COLO668 (cell line): ENCODE data around the gene MUC16.

Experiments
- DNase-seq: peaks from one replicate; lab custom pipeline; 2025; ENCODE audit not compliant: unreplicated experiment; lab: John Stamatoyannopoulos, UW

MUC16 gene

DNA sequence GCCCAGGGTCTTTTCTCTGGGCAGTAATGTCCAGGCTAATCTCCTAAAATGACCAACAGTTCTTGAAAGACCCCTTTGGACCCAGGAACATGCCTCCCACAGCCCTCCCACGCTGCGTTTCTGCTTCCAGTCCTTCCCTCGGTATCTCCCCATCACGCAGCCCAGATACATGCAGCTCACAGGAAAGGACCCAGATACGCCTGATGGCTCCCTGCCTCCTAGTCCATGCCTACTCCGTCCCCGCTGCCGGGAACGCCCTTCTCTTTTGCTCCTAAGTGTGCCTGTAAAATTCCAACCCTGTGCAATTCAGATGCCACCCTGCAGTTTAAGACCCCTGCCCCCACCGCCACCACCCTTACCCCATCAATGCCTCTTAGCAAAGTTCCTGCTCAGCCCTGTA is 778 bp downstream of the MUC16 start:
- DNase-seq: no peak

DNA sequence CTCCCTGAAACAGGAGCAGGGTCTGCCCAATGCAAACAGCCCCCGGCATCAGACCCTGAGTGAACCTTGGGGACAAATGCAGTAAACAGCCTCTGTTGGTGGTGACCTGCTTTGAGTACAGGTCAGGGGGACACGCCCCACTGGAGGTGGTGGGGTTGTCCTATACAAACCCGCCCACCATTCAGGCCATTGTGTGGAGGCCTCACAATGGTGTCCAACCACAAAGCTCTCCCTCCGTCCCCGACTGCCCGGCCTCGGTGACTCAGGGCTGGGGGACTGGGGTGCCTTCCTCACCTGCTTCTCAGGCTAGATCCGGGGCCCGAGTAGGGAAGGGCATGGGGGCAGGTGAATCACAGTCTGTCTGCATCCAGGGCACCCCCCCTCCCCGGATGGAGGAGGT is 1.5 kb downstream of the MUC16 start:
- DNase-seq: no peak

DNA sequence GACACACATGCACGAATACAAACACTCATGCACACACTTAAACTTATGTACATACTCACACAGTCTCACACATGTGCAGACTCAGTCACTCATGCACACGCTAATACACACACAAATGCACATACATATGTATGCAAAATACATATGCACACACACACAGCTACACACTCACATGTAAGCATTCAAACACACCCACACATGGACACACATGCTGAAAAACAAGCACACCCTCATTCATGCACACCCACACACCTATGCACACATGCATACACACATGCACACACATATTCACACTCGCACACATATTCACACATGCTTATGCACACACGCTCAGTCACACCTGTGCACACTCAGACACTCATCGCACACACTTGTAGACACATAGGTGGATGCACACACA is 9.3 kb downstream of the MUC16 start:
- DNase-seq: no peak

DNA sequence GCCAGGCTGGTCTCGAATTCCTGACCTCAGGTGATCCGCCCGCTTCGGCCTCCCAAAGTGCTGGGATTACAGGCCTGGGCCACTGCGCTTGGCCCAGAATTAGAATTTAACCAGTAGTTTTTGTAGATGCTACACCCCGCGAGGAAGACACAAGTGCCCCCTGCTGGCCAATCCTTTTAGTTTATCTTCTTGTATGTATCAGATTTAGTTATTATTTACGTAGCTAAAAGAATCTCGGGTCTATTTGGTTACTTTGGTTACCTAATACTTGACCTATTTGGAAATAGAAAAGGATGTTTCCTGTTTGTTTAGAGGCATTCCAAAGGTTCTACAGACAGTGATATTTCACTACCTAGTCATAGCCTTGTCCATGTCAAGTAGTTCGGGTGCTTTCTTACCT is 22.0 kb downstream of the MUC16 start:
- DNase-seq: no peak

DNA sequence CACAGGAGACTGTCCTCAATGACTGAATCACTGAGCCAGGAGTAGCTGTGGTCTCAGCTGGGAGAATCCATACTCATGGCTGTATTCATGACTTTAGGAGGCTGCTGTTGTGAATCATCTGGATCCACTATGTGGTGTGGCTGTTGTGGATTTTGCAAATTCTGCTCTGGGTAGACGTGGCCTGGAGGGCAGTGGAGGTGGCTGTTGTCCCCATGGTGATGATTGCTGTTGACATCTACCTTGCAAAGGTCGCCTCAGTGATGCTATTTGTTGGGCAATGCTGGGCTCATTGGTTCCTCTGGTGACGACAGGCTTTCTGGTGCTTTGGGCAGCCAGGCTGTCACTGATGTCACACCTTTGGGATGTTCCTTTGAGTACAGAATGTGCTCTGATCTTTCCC is 23.9 kb downstream of the MUC16 start:
- DNase-seq: no peak

DNA sequence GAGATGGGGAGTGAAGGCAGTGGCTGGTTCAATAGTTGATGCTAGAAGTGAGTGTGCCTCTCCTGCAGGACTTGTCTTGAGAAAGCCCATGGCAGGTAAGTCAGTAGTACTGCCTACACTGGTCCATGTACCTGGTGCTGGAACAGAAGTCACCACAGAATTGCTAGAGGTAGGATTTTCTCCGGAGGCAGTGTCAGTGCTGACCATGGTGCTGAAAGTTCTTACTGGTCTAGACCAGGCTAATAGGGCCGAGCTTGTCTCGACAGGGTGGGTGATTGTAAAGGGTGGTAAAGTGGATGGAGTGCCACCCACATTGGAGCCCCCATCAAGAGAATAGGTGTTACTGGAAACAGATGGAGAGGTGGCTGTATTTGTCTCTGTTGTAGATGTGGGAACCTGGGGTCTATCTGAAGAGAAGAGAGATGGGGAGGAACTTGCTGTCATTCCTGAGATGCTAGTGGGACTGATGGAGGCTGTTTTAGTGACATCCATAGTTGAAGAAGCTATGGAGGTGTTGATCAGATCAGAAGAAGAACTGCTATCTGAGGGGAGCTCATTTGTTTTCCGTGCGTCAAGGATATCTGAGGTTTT is 36.6 kb downstream of the MUC16 start:
- no peak for DNase-seq

DNA sequence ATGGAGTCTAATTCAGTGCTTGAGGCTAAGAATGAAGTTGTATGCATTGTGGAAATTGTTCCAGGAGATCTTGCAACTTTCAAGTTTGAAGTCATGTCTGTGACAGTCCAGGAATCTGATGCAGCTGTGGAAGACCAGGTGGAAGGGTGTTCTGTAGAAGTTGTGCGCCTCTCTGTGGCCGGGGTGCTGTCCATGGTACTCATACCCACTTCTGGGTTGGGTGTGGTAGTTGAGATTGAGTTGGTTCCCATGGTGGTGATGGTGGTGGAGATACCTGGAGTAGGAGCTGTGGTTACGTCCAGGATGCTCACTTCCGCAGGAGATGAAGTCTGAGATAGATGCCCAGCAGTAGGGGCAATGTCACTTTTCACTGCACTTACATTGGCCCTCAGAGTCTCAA is 44.3 kb downstream of the MUC16 start:
- DNase-seq: no peak
